ENCODE data around the gene AR. TPM values are rescaled to one million over a fixed set of nuclear protein-coding genes. Genes with fewer than 3 reads are reported as not detected.
A peak's percentile ranks its signal among the peaks of the same experiment; 100 is the strongest.
"Not testable (repeated sequence)": the region's sequence is repeated elsewhere in the genome, so short reads cannot be mapped to it uniquely, and the experiment has no call there.

Gene AR
- total and polyA plus RNA-seq, 7 donors = 0.99 to 16.0 (median 7.3) TPM

DNA sequence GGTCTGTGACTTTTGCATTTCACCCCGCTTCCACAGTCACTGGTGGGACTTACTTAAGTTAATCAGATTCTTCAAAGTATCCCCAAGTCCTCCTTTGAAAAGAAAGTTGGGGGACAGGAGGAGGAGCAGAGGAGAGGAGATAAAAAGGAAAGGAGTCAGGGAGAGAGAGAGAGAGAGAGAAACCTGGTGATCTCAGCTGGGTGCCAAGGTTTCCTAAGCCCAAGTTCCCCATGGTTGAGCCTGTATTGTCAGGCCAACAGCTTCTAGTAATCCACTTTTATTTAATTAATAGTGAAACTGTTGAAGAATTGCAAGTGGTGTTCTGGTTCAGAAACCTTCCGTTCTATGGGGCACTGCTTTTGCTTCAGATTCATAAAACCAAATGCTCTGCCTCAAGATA is 91.6 kb downstream of the AR start:
- WGBS, 3 donors = 52 to 94% (median 89%) methylated on average over 2 of the region's 2 CpGs
- DNase-seq (no peak), ATAC-seq (no peak)
- Histone ChIP-seq H3K27me3 (ENCODE audit: insufficient read depth in 3 of 3, low read length in 2 of 3) (peaks cover 0 to under 1% (median 0%) of the 10 kb centered on the region in 3 donors), H3K36me3 (ENCODE audit: insufficient read depth in 1 of 2, low read depth in 1 of 2) (no peaks in the 10 kb centered on the region), H3K4me1 (no peaks in the 10 kb centered on the region), H3K27ac (no peak overlapping the region), H3K9me3 (peaks cover 6% of the 10 kb centered on the region), H3K4me3 (no peak overlapping the region)
- intact Hi-C loops (cut with DNase I) = no loop called here
- TF ChIP-seq, protein P1, sequence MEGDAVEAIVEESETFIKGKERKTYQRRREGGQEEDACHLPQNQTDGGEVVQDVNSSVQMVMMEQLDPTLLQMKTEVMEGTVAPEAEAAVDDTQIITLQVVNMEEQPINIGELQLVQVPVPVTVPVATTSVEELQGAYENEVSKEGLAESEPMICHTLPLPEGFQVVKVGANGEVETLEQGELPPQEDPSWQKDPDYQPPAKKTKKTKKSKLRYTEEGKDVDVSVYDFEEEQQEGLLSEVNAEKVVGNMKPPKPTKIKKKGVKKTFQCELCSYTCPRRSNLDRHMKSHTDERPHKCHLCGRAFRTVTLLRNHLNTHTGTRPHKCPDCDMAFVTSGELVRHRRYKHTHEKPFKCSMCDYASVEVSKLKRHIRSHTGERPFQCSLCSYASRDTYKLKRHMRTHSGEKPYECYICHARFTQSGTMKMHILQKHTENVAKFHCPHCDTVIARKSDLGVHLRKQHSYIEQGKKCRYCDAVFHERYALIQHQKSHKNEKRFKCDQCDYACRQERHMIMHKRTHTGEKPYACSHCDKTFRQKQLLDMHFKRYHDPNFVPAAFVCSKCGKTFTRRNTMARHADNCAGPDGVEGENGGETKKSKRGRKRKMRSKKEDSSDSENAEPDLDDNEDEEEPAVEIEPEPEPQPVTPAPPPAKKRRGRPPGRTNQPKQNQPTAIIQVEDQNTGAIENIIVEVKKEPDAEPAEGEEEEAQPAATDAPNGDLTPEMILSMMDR (IDR thresholded peaks at IDR 0.05) = no peak

DNA sequence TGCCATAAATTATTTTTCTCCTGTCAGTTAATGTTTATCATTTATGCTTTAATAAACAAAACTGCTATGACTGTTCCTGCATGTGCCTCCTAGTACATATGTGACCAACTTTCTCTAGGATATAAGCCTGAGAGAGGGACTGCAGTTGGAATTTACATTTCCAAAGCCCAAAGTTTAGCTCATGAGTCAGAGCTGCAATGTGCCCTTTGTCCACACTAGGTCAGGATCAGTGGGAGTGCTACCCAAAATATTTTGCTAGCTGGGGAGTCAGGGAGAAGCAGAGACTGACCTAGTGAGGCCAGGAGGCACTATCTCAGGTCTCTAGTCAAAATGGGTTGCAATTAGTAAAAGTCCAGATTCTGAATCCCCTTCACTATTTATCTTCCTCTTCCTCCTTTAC is 92.7 kb downstream of the AR start:
- no peak for DNase-seq
- peak in 1 of 4 donors; percentile 31 for ATAC-seq

DNA sequence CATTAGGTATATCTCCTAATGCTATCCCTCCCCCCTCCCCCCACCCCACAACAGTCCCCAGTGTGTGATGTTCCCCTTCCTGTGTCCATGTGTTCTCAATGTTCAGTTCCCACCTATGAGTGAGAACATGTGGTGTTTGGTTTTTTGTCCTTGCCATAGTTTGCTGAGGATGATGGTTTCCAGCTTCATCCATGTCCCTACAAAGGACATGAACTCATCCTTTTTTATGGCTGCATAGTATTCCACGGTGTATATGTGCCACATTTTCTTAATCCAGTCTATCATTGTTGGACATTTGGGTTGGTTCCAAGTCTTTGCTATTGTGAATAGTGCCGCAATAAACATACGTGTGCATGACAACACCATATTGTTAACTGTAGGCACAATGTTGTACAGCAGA is 93.5 kb downstream of the AR start:
- H3K36me3 ChIP-seq (ENCODE audit: insufficient read depth in 1 of 2, low read depth in 1 of 2); H3K9me3 ChIP-seq; ATAC-seq; intact Hi-C loops (cut with DNase I); H3K4me3 ChIP-seq; H3K27ac ChIP-seq; H3K4me1 ChIP-seq; H3K27me3 ChIP-seq (ENCODE audit: insufficient read depth in 3 of 3, low read length in 2 of 3); DNase-seq: not testable (repeated sequence)
- WGBS, 3 donors = 88 to 100% (median 97%) methylated on average over 2 of the region's 3 CpGs

More for the DNA sequence above, 92.7 kb downstream of the AR start:
- intact Hi-C loops (cut with DNase I) = no loop called here
- TF ChIP-seq, protein P1 (IDR thresholded peaks at IDR 0.05) = no peak
- Histone ChIP-seq H3K36me3 (ENCODE audit: insufficient read depth in 1 of 2, low read depth in 1 of 2) (no peaks in the 10 kb centered on the region), H3K9me3 (peaks cover 6% of the 10 kb centered on the region), H3K4me1 (no peaks in the 10 kb centered on the region), H3K4me3 (no peak overlapping the region), H3K27me3 (ENCODE audit: insufficient read depth in 3 of 3, low read length in 2 of 3) (peaks cover 0 to 4% (median 0%) of the 10 kb centered on the region in 3 donors), H3K27ac (no peak overlapping the region)

DNA sequence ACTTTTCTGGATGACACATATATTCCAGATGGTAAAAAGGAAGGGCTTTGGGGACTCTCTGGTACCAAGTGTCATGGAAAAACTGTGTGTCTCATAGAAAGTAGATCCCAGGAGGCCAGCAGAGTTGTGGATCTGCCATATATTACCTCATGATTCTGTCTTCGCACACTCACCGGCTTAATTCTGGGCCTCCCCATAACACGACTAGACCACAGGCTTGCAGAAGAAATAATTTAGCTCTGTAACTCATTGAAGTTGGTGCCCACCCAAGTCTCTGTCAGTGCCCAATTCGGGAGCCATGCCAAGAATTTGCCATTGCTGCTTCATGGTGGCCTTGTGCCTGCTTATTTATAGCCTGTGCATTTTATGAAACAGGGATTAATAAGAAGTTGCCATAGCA is 104.5 kb downstream of the AR start:
- H3K27me3 ChIP-seq (ENCODE audit: insufficient read depth in 3 of 3, low read length in 2 of 3) = peaks cover 0 to 5% (median 0%) of the 10 kb centered on the region in 3 donors
- H3K9me3 ChIP-seq = no peaks in the 10 kb centered on the region
- H3K4me1 ChIP-seq = no peaks in the 10 kb centered on the region
- no peak overlapping the region for H3K4me3 ChIP-seq
- intact Hi-C loops (cut with DNase I) = no loop called here
- peak; percentile 22 to 91 (median 65) for ATAC-seq
- no peak for DNase-seq
- no peaks in the 10 kb centered on the region for H3K36me3 ChIP-seq (ENCODE audit: insufficient read depth in 1 of 2, low read depth in 1 of 2)
- WGBS, 3 donors = 19 to 46% (median 32%) methylated on average over 4 of the region's 4 CpGs
- H3K27ac ChIP-seq = no peak overlapping the region
- TF ChIP-seq, protein P1 (IDR thresholded peaks at IDR 0.05) = no peak

DNA sequence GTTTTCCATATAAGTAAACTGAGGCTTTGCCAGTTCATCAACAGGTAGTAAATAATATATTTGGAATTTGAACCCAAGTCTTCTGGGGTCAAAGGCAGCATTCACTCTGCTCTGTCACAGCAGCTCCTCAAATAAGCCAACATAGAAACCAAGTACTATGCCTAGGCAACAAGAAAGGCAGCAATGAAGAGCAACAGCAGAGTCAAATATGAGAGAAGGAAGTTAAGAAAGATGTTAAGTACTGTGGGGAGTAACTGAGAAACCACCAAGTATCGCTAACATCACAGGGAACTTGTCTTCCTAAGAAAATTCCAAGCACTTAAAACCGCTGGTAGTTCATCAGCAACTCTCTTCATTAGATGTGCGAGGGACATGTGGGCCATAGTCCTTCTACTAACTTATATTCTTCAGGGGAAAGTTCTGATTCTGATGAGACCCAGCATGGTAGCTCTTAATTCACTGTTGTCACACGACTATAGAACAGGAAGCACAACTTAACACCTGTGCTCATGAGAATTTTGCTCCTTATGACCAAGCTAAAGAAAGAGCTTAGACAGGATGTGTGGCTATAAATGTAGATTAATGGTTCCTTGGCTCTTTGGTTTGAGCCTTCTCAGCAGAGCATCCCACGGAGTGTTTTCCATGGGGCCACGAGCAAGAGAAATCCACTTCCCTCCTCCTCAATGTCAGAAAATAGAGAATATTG is 107.8 kb downstream of the AR start:
- Histone ChIP-seq H3K36me3 (ENCODE audit: insufficient read depth in 1 of 2, low read depth in 1 of 2) (no peaks in the 10 kb centered on the region), H3K4me3 (no peak overlapping the region), H3K27ac (no peak overlapping the region), H3K4me1 (no peaks in the 10 kb centered on the region), H3K9me3 (no peaks in the 10 kb centered on the region), H3K27me3 (ENCODE audit: insufficient read depth in 3 of 3, low read length in 2 of 3) (peaks cover 0 to 5% (median 0%) of the 10 kb centered on the region in 3 donors)
- 62 to 88% (median 84%) methylated on average over 6 of the region's 6 CpGs for WGBS, 3 donors
- TF ChIP-seq, protein P1 (IDR thresholded peaks at IDR 0.05) = no peak
- DNase-seq (no peak), ATAC-seq (no peak)
- intact Hi-C loops (cut with DNase I) = no loop called here

Data from psoas muscle (tissue), 8 donors.